GM21526 (cell line): Measurements from ENCODE around the gene AKR7A2.
"Not testable (repeated sequence)": the region's sequence is repeated elsewhere in the genome, so short reads cannot be mapped to it uniquely, and the experiment has no call there.

ENCODE experiments used
- ATAC-seq: cut with Tn5 transposase; IDR thresholded peaks from one replicate; pipeline ENCODE4 v1.9.1; 2021; ENCODE audit warnings: moderate library complexity; ENCODE audit not compliant: unreplicated experiment, low FRiP score

The AKR7A2 gene

GRCh38 chr1:19308509-19308907 lies 3.4 kb downstream of the AKR7A2 start:
- no peak for ATAC-seq

- no peak for ATAC-seq
Observed at GRCh38 chr1:19307794-19308508, 4.0 kb downstream of the AKR7A2 start.

GRCh38 chr1:19306941-19307340 lies 5.0 kb downstream of the AKR7A2 start:
- ATAC-seq: no peak

- ATAC-seq: no peak
Observed at GRCh38 chr1:19305880-19306279, 6.1 kb downstream of the AKR7A2 start.

- ATAC-seq: not testable (repeated sequence)
Observed at GRCh38 chr1:19304081-19304480, 7.9 kb downstream of the AKR7A2 start.

GRCh38 chr1:19300211-19300610 lies 11.7 kb downstream of the AKR7A2 start:
- ATAC-seq: no peak

- ATAC-seq: no peak
Observed at GRCh38 chr1:19294638-19295037, 17.3 kb downstream of the AKR7A2 start.

- ATAC-seq: no peak
Observed at GRCh38 chr1:19289244-19289643, 22.7 kb downstream of the AKR7A2 start.

GRCh38 chr1:19288324-19289241 lies 23.4 kb downstream of the AKR7A2 start, which contains the start of gene AKR7A3:
AKR7A3 (minus strand) TSS chr1:19288770; CDS start chr1:19288709, 61 bp downstream.
- not testable (repeated sequence) for ATAC-seq

- ATAC-seq: no peak
Observed at GRCh38 chr1:19287436-19288185, 24.3 kb downstream of the AKR7A2 start.

- not testable (repeated sequence) for ATAC-seq
Observed at GRCh38 chr1:19285807-19286206, 26.1 kb downstream of the AKR7A2 start.

GRCh38 chr1:19285366-19285765 lies 26.6 kb downstream of the AKR7A2 start:
- ATAC-seq: not testable (repeated sequence)

GRCh38 chr1:19284881-19285280 lies 27.1 kb downstream of the AKR7A2 start:
- ATAC-seq: no peak

- ATAC-seq: no peak
Observed at GRCh38 chr1:19283891-19284290, 28.1 kb downstream of the AKR7A2 start.

- no peak for ATAC-seq
Observed at GRCh38 chr1:19274636-19275035, 37.3 kb downstream of the AKR7A2 start.

- ATAC-seq: not testable (repeated sequence)
Observed at GRCh38 chr1:19273844-19274531, 38.0 kb downstream of the AKR7A2 start.

- ATAC-seq: no peak
Observed at GRCh38 chr1:19273106-19273843, 38.7 kb downstream of the AKR7A2 start.

GRCh38 chr1:19272064-19272463 lies 39.9 kb downstream of the AKR7A2 start:
- ATAC-seq: no peak

- ATAC-seq: not testable (repeated sequence)
Observed at GRCh38 chr1:19270343-19270730, 41.6 kb downstream of the AKR7A2 start.
